Measurements from ENCODE around the gene PLBD2.
A peak's percentile ranks its signal among the peaks of the same experiment; 100 is the strongest.

The PLBD2 gene

GRCh38 chr12:113398346-113399290 is 40.2 kb downstream of the PLBD2 start:
- no peaks in the 10 kb centered on the region for H3K79me1 ChIP-seq (replicated peaks; ENCODE audit: low read length, poor library complexity, severe bottlenecking)
- H3K4me2 ChIP-seq (ENCODE audit: low read length, poor library complexity, severe bottlenecking), result no peak overlapping the region
- no peak overlapping the region for H2AK5ac ChIP-seq (ENCODE audit: low read length, severe bottlenecking)
- H2BK15ac ChIP-seq (ENCODE audit: low read depth, poor library complexity, severe bottlenecking), result no peak overlapping the region
- no peak overlapping the region for H3K18ac ChIP-seq (ENCODE audit: low read depth in 1 of 2, low read length in 2 of 2)
- no peak overlapping the region for H2AFZ ChIP-seq (ENCODE audit: low read depth, low read length)
- no peak overlapping the region for H2BK5ac ChIP-seq (ENCODE audit: low read depth, low read length, poor library complexity, severe bottlenecking)
- 86% methylated on average over 26 of the region's 26 CpGs for WGBS
- no peak overlapping the region for H3K23ac ChIP-seq (ENCODE audit: low read length in 2 of 2)
- no peak overlapping the region for H3K4ac ChIP-seq (ENCODE audit: low read depth in 1 of 2, low read length in 2 of 2)
- H3K9ac ChIP-seq (ENCODE audit: low read length), result no peak overlapping the region
- DNase-seq, result no peak
- H3K36me3 ChIP-seq (ENCODE audit: control insufficient read depth in 1 of 2, insufficient read depth in 2 of 2, low read depth in 1 of 2, low read length in 2 of 2), result no peaks in the 10 kb centered on the region
- H3K9me3 ChIP-seq (ENCODE audit: control insufficient read depth, low read length), result no peaks in the 10 kb centered on the region
- H3K4me3 ChIP-seq (ENCODE audit: insufficient read depth in 1 of 2, low read depth in 1 of 2, low read length in 2 of 2), result peak overlapping the region in 1 of 2 experiments; percentile 20
- H2BK120ac ChIP-seq (ENCODE audit: low read depth, low read length), result no peak overlapping the region
- H4K8ac ChIP-seq (ENCODE audit: low read length), result no peak overlapping the region
- H3K4me1 ChIP-seq (ENCODE audit: control insufficient read depth, insufficient read depth, low read depth, low read length), result no peaks in the 10 kb centered on the region
- H3K27me3 ChIP-seq (ENCODE audit: control insufficient read depth in 1 of 2, insufficient read depth in 1 of 2, low read length in 2 of 2), result peaks cover 18 to 29% of the 10 kb centered on the region in 2 experiments
- no peak overlapping the region for H3K14ac ChIP-seq (ENCODE audit: low read length in 2 of 2)
- H3K27ac ChIP-seq (ENCODE audit: low read length, poor library complexity, severe bottlenecking), result no peak overlapping the region
- H2BK12ac ChIP-seq (ENCODE audit: low read length in 2 of 2), result no peak overlapping the region
- no peak overlapping the region for H4K91ac ChIP-seq (ENCODE audit: low read length)

GRCh38 chr12:113399490-113399889 is 41.1 kb downstream of the PLBD2 start:
- Histone ChIP-seq H3K14ac (ENCODE audit: low read length in 2 of 2) (no peak overlapping the region), H3K18ac (ENCODE audit: low read depth in 1 of 2, low read length in 2 of 2) (no peak overlapping the region), H2BK12ac (ENCODE audit: low read length in 2 of 2) (no peak overlapping the region), H3K27ac (ENCODE audit: low read length, poor library complexity, severe bottlenecking) (no peak overlapping the region), H3K4me3 (ENCODE audit: insufficient read depth in 1 of 2, low read depth in 1 of 2, low read length in 2 of 2) (no peak overlapping the region), H2BK5ac (ENCODE audit: low read depth, low read length, poor library complexity, severe bottlenecking) (no peak overlapping the region), H4K8ac (ENCODE audit: low read length) (no peak overlapping the region), H3K36me3 (ENCODE audit: control insufficient read depth in 1 of 2, insufficient read depth in 2 of 2, low read depth in 1 of 2, low read length in 2 of 2) (no peaks in the 10 kb centered on the region), H3K23ac (ENCODE audit: low read length in 2 of 2) (no peak overlapping the region), H3K4me1 (ENCODE audit: control insufficient read depth, insufficient read depth, low read depth, low read length) (no peaks in the 10 kb centered on the region), H3K9me3 (ENCODE audit: control insufficient read depth, low read length) (no peaks in the 10 kb centered on the region), H3K4ac (ENCODE audit: low read depth in 1 of 2, low read length in 2 of 2) (no peak overlapping the region), H3K4me2 (ENCODE audit: low read length, poor library complexity, severe bottlenecking) (no peak overlapping the region), H2BK120ac (ENCODE audit: low read depth, low read length) (no peak overlapping the region), H2AFZ (ENCODE audit: low read depth, low read length) (no peak overlapping the region), H3K27me3 (ENCODE audit: control insufficient read depth in 1 of 2, insufficient read depth in 1 of 2, low read length in 2 of 2) (peaks cover 18 to 29% of the 10 kb centered on the region in 2 experiments), H2AK5ac (ENCODE audit: low read length, severe bottlenecking) (no peak overlapping the region), H4K91ac (ENCODE audit: low read length) (no peak overlapping the region), H3K79me1 (replicated peaks; ENCODE audit: low read length, poor library complexity, severe bottlenecking) (no peaks in the 10 kb centered on the region), H2BK15ac (ENCODE audit: low read depth, poor library complexity, severe bottlenecking) (no peak overlapping the region), H3K9ac (ENCODE audit: low read length) (no peak overlapping the region)
- WGBS, result 85% methylated on average over 12 of the region's 12 CpGs
- no peak for DNase-seq

- no peaks in the 10 kb centered on the region for H3K4me1 ChIP-seq (ENCODE audit: control insufficient read depth, insufficient read depth, low read depth, low read length)
- H3K4me2 ChIP-seq (ENCODE audit: low read length, poor library complexity, severe bottlenecking), result no peak overlapping the region
- no peaks in the 10 kb centered on the region for H3K36me3 ChIP-seq (ENCODE audit: control insufficient read depth in 1 of 2, insufficient read depth in 2 of 2, low read depth in 1 of 2, low read length in 2 of 2)
- no peak for DNase-seq
- no peak overlapping the region for H3K14ac ChIP-seq (ENCODE audit: low read length in 2 of 2)
- no peak overlapping the region for H3K23ac ChIP-seq (ENCODE audit: low read length in 2 of 2)
- H3K27ac ChIP-seq (ENCODE audit: low read length, poor library complexity, severe bottlenecking), result no peak overlapping the region
- no peaks in the 10 kb centered on the region for H3K9me3 ChIP-seq (ENCODE audit: control insufficient read depth, low read length)
- no peak overlapping the region for H4K91ac ChIP-seq (ENCODE audit: low read length)
- H2BK15ac ChIP-seq (ENCODE audit: low read depth, poor library complexity, severe bottlenecking), result no peak overlapping the region
- no peak overlapping the region for H2BK12ac ChIP-seq (ENCODE audit: low read length in 2 of 2)
- no peak overlapping the region for H3K4me3 ChIP-seq (ENCODE audit: insufficient read depth in 1 of 2, low read depth in 1 of 2, low read length in 2 of 2)
- H3K4ac ChIP-seq (ENCODE audit: low read depth in 1 of 2, low read length in 2 of 2), result no peak overlapping the region
- H2BK5ac ChIP-seq (ENCODE audit: low read depth, low read length, poor library complexity, severe bottlenecking), result no peak overlapping the region
- H4K8ac ChIP-seq (ENCODE audit: low read length), result no peak overlapping the region
- H3K79me1 ChIP-seq (replicated peaks; ENCODE audit: low read length, poor library complexity, severe bottlenecking), result no peaks in the 10 kb centered on the region
- no peak overlapping the region for H2AFZ ChIP-seq (ENCODE audit: low read depth, low read length)
- no peak overlapping the region for H3K18ac ChIP-seq (ENCODE audit: low read depth in 1 of 2, low read length in 2 of 2)
- peaks cover 18 to 29% of the 10 kb centered on the region in 2 experiments for H3K27me3 ChIP-seq (ENCODE audit: control insufficient read depth in 1 of 2, insufficient read depth in 1 of 2, low read length in 2 of 2)
- no peak overlapping the region for H3K9ac ChIP-seq (ENCODE audit: low read length)
- no peak overlapping the region for H2BK120ac ChIP-seq (ENCODE audit: low read depth, low read length)
- H2AK5ac ChIP-seq (ENCODE audit: low read length, severe bottlenecking), result no peak overlapping the region
- WGBS, result 94% methylated on average over 2 of the region's 4 CpGs
These were observed 42.0 kb downstream of the PLBD2 start for GRCh38 chr12:113400362-113400761.

- H4K91ac ChIP-seq (ENCODE audit: low read length), result no peak overlapping the region
These were observed 42.9 kb downstream of the PLBD2 start for GRCh38 chr12:113401066-113402000.

More at GRCh38 chr12:113401066-113402000, 42.9 kb downstream of the PLBD2 start:
- peaks cover 18 to 29% of the 10 kb centered on the region in 2 experiments for H3K27me3 ChIP-seq (ENCODE audit: control insufficient read depth in 1 of 2, insufficient read depth in 1 of 2, low read length in 2 of 2)
- no peak overlapping the region for H2BK15ac ChIP-seq (ENCODE audit: low read depth, poor library complexity, severe bottlenecking)
- WGBS, result 82% methylated on average over 12 of the region's 13 CpGs
- H2AK5ac ChIP-seq (ENCODE audit: low read length, severe bottlenecking), result no peak overlapping the region
- no peak overlapping the region for H3K18ac ChIP-seq (ENCODE audit: low read depth in 1 of 2, low read length in 2 of 2)
- no peak overlapping the region for H3K9ac ChIP-seq (ENCODE audit: low read length)
- no peak for DNase-seq
- H3K9me3 ChIP-seq (ENCODE audit: control insufficient read depth, low read length), result no peaks in the 10 kb centered on the region
- no peaks in the 10 kb centered on the region for H3K4me1 ChIP-seq (ENCODE audit: control insufficient read depth, insufficient read depth, low read depth, low read length)
- H2BK120ac ChIP-seq (ENCODE audit: low read depth, low read length), result no peak overlapping the region
- H3K79me1 ChIP-seq (replicated peaks; ENCODE audit: low read length, poor library complexity, severe bottlenecking), result no peaks in the 10 kb centered on the region
- H3K36me3 ChIP-seq (ENCODE audit: control insufficient read depth in 1 of 2, insufficient read depth in 2 of 2, low read depth in 1 of 2, low read length in 2 of 2), result no peaks in the 10 kb centered on the region
- no peak overlapping the region for H2BK5ac ChIP-seq (ENCODE audit: low read depth, low read length, poor library complexity, severe bottlenecking)
- no peak overlapping the region for H3K4me2 ChIP-seq (ENCODE audit: low read length, poor library complexity, severe bottlenecking)
- H3K23ac ChIP-seq (ENCODE audit: low read length in 2 of 2), result no peak overlapping the region
- no peak overlapping the region for H3K14ac ChIP-seq (ENCODE audit: low read length in 2 of 2)
- no peak overlapping the region for H3K4me3 ChIP-seq (ENCODE audit: insufficient read depth in 1 of 2, low read depth in 1 of 2, low read length in 2 of 2)
- H3K27ac ChIP-seq (ENCODE audit: low read length, poor library complexity, severe bottlenecking), result no peak overlapping the region
- no peak overlapping the region for H2AFZ ChIP-seq (ENCODE audit: low read depth, low read length)
- no peak overlapping the region for H2BK12ac ChIP-seq (ENCODE audit: low read length in 2 of 2)
- H4K8ac ChIP-seq (ENCODE audit: low read length), result no peak overlapping the region
- no peak overlapping the region for H3K4ac ChIP-seq (ENCODE audit: low read depth in 1 of 2, low read length in 2 of 2)
